HFF-Myc (cell line): ENCODE measurements around the gene RGR.

Experiments used
- DNase-seq: peaks from one replicate; pipeline ENCODE4 v3.0.0-alpha.2; 2011; ENCODE audit warnings: low read depth; ENCODE audit errors: extremely low read depth
- H3K4me3 ChIP-seq: replicated peaks from 2 replicates; pipeline ENCODE4 v1.5.1; 2011; ENCODE audit warnings: low read depth, mild to moderate bottlenecking, control low read depth, low read length
- TF ChIP-seq, protein P1 (sequence below): IDR thresholded peaks from 2 replicates; pipeline ENCODE4 v1.5.1; 2012; ENCODE audit warnings: mild to moderate bottlenecking, low read depth, low read length, control low read depth; ENCODE audit errors: missing control alignments

The RGR gene

GRCh38 chr10:84308481-84309304, 63.8 kb downstream of the RGR start:
- no peak for DNase-seq
- H3K4me3 ChIP-seq, result no peak overlapping the region
- TF ChIP-seq, protein P1, sequence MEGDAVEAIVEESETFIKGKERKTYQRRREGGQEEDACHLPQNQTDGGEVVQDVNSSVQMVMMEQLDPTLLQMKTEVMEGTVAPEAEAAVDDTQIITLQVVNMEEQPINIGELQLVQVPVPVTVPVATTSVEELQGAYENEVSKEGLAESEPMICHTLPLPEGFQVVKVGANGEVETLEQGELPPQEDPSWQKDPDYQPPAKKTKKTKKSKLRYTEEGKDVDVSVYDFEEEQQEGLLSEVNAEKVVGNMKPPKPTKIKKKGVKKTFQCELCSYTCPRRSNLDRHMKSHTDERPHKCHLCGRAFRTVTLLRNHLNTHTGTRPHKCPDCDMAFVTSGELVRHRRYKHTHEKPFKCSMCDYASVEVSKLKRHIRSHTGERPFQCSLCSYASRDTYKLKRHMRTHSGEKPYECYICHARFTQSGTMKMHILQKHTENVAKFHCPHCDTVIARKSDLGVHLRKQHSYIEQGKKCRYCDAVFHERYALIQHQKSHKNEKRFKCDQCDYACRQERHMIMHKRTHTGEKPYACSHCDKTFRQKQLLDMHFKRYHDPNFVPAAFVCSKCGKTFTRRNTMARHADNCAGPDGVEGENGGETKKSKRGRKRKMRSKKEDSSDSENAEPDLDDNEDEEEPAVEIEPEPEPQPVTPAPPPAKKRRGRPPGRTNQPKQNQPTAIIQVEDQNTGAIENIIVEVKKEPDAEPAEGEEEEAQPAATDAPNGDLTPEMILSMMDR, result no peak
